ENCODE results near the gene OR5K4. TPM values are rescaled to one million over a fixed set of nuclear protein-coding genes. Genes with fewer than 3 reads are reported as not detected.

OR5K4 gene
- total and polyA plus RNA-seq, 9 of the 15 experiments (the other 6 are each of a cell fraction or from before 2014, with no cell fraction given) = not detected

DNA sequence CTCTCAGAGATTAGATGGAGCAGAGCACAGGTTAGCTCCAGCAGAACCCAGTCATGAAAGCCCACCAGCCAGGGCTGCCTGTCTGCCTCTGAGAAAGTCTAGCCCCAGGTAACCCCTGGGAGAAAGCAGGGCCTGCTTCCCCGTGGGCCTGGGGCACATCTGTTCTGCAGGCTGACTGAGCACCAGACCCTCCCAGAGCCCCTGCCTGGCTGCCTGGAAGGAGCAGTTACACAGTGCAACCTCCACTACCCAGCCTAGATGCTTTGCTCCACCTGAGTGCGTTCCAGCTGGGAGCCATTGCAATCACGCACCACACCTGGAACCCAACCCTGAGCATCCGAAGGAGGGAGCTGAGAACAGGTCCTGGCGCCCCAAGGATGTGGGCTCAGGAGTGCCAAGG, 24.7 kb upstream of the OR5K4 start:
- in situ Hi-C loops (cut with MboI) = no loop called here
- no peak overlapping the region for H3K27ac ChIP-seq (ENCODE audit: extremely low read depth, low read depth, low read length)
- no peaks in the 10 kb centered on the region for H4K20me1 ChIP-seq (replicated peaks; ENCODE audit: control insufficient read depth, insufficient read depth, low read length)
- H3K27me3 ChIP-seq (ENCODE audit: control insufficient read depth in 2 of 2, insufficient read depth in 2 of 2, low read length in 2 of 2) = no peaks in the 10 kb centered on the region
- no peak for TF ChIP-seq SRSF7 (optimal IDR thresholded peaks at IDR 0.05; ENCODE audit: low read depth, low read length)
- no peak overlapping the region for H2AFZ ChIP-seq (ENCODE audit: low read depth, low read length)
- ATAC-seq (no peak), DNase-seq (ENCODE audit: extremely low read depth in 1 of 4, low spot score in 3 of 4) (no peak), FAIRE-seq (no peak)
- WGBS (ENCODE audit: insufficient coverage, low coverage, missing lambda C conversion rate) = 0% methylated on average over 3 of the region's 5 CpGs
- H3K4me1 ChIP-seq (replicated peaks in 1 of 2; ENCODE audit: control insufficient read depth in 2 of 2, insufficient read depth in 2 of 2, low read length in 2 of 2) = no peaks in the 10 kb centered on the region
- no peaks in the 10 kb centered on the region for H3K79me2 ChIP-seq (ENCODE audit: control insufficient read depth, insufficient read depth, low read length)
- H3K4me2 ChIP-seq (ENCODE audit: insufficient read depth, low read length) = no peak overlapping the region
- no peak overlapping the region for H3K9ac ChIP-seq (ENCODE audit: insufficient read depth in 1 of 2, low read depth in 2 of 2, low read length in 2 of 2)
- POLR2A ChIA-PET = no interaction called here
- intact Hi-C loops (cut with micrococcal nuclease) = loop anchor here (1.0 kb wide), 1 partner anchor 290 kb away; no protein-coding TSS in a partner anchor
- no peak overlapping the region for H3K4me3 ChIP-seq
- CTCF ChIA-PET (ENCODE audit: low intra/inter-chr PET ratio) = interaction anchor here (1.6 to 1.8 kb wide), 2 partner anchors 289 to 290 kb away, joined by 5 read pairs; no protein-coding TSS in a partner anchor
- no peaks in the 10 kb centered on the region for H3K36me3 ChIP-seq (ENCODE audit: control insufficient read depth, insufficient read depth, low read length)
- no TSS peak for BruUV-seq (replicated peaks)
- H3K9me1 ChIP-seq (ENCODE audit: control insufficient read depth, insufficient read depth, low read length) = no peaks in the 10 kb centered on the region
- H3K9me3 ChIP-seq (replicated peaks; ENCODE audit: control insufficient read depth, insufficient read depth, low read depth, low read length) = no peaks in the 10 kb centered on the region

DNA sequence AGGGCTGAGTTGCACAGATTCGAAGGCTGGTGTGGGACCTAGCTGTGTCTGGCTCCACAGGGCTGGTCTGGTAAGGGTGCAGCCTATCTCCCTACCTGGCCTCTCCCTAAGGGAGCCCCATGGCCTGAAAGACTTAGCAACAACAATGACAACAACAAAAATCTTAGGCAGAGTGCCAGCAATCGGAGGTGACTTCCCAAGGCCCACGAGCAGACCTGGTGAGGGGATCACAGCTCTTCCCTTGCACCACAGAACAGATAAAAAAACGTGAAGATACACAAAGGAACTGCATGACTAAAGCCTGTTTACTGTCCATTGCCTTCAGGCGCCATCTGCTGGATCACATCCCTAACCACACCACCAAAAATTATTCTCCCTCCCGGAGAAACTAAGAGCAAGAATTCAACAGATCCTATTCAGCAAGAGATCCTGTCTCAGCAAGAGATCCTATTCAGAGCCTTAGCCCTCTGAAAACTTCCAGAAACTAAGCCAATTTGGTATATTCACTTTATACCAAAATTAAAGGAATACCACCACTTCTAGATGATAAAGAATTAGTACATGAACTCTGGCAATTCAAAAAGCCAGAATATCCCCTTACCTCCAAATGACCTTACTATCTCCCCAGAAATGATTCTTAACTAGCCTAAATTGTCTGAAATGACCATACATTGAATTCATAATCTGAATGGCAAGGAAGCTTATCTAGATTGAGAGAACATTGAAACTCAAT, 24.1 kb upstream of the OR5K4 start:
- POLR2A ChIA-PET = no interaction called here
- H2AFZ ChIP-seq (ENCODE audit: low read depth, low read length) = no peak overlapping the region
- H3K4me3 ChIP-seq = no peak overlapping the region
- H3K36me3 ChIP-seq (ENCODE audit: control insufficient read depth, insufficient read depth, low read length) = no peaks in the 10 kb centered on the region
- H3K9me1 ChIP-seq (ENCODE audit: control insufficient read depth, insufficient read depth, low read length) = no peaks in the 10 kb centered on the region
- H3K4me2 ChIP-seq (ENCODE audit: insufficient read depth, low read length) = no peak overlapping the region
- intact Hi-C loops (cut with micrococcal nuclease) = loop anchor here (1.0 kb wide), 1 partner anchor 290 kb away; no protein-coding TSS in a partner anchor
- no peaks in the 10 kb centered on the region for H3K79me2 ChIP-seq (ENCODE audit: control insufficient read depth, insufficient read depth, low read length)
- DNase-seq (ENCODE audit: extremely low read depth in 1 of 4, low spot score in 3 of 4) = peak; percentile 8 to 42 (median 10)
- no peaks in the 10 kb centered on the region for H3K9me3 ChIP-seq (replicated peaks; ENCODE audit: control insufficient read depth, insufficient read depth, low read depth, low read length)
- WGBS (ENCODE audit: insufficient coverage, low coverage, missing lambda C conversion rate) = 0% methylated on average over 4 of the region's 6 CpGs
- no peaks in the 10 kb centered on the region for H3K27me3 ChIP-seq (ENCODE audit: control insufficient read depth in 2 of 2, insufficient read depth in 2 of 2, low read length in 2 of 2)
- no peaks in the 10 kb centered on the region for H4K20me1 ChIP-seq (replicated peaks; ENCODE audit: control insufficient read depth, insufficient read depth, low read length)
- in situ Hi-C loops (cut with MboI) = loop anchor here (5.0 kb wide), 1 partner anchor 287 kb away; no protein-coding TSS in a partner anchor
- no peak overlapping the region for H3K27ac ChIP-seq (ENCODE audit: extremely low read depth, low read depth, low read length)
- no peaks in the 10 kb centered on the region for H3K4me1 ChIP-seq (replicated peaks in 1 of 2; ENCODE audit: control insufficient read depth in 2 of 2, insufficient read depth in 2 of 2, low read length in 2 of 2)
- CTCF ChIA-PET (ENCODE audit: low intra/inter-chr PET ratio) = interaction anchor here (1.6 to 1.8 kb wide), 2 partner anchors 290 to 291 kb away, joined by 5 read pairs; no protein-coding TSS in a partner anchor
- peak; percentile 70 for ATAC-seq
- no TSS peak for BruUV-seq (replicated peaks)
- FAIRE-seq = peak; percentile 77
- no peak overlapping the region for H3K9ac ChIP-seq (ENCODE audit: insufficient read depth in 1 of 2, low read depth in 2 of 2, low read length in 2 of 2)
- no peak for TF ChIP-seq RBM34 (IDR thresholded peaks at IDR 0.05; ENCODE audit: borderline replicate concordance, insufficient read depth, low read length)
- TF ChIP-seq, protein P1, sequence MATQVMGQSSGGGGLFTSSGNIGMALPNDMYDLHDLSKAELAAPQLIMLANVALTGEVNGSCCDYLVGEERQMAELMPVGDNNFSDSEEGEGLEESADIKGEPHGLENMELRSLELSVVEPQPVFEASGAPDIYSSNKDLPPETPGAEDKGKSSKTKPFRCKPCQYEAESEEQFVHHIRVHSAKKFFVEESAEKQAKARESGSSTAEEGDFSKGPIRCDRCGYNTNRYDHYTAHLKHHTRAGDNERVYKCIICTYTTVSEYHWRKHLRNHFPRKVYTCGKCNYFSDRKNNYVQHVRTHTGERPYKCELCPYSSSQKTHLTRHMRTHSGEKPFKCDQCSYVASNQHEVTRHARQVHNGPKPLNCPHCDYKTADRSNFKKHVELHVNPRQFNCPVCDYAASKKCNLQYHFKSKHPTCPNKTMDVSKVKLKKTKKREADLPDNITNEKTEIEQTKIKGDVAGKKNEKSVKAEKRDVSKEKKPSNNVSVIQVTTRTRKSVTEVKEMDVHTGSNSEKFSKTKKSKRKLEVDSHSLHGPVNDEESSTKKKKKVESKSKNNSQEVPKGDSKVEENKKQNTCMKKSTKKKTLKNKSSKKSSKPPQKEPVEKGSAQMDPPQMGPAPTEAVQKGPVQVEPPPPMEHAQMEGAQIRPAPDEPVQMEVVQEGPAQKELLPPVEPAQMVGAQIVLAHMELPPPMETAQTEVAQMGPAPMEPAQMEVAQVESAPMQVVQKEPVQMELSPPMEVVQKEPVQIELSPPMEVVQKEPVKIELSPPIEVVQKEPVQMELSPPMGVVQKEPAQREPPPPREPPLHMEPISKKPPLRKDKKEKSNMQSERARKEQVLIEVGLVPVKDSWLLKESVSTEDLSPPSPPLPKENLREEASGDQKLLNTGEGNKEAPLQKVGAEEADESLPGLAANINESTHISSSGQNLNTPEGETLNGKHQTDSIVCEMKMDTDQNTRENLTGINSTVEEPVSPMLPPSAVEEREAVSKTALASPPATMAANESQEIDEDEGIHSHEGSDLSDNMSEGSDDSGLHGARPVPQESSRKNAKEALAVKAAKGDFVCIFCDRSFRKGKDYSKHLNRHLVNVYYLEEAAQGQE (IDR thresholded peaks at IDR 0.05; ENCODE audit: borderline replicate concordance) = peak; percentile 36; the same call in 1 of the 2 replicates
- TF ChIP-seq, protein P1 (CRISPR knock-in tag; IDR thresholded peaks at IDR 0.05; ENCODE audit: low read depth) = no peak
- 0 out of 4 replicates have a peak, but pooled peaks of 1 of the 2 experiments have one; percentile 24 for TF ChIP-seq FOXK2 (conservative IDR thresholded peaks at IDR 0.05 in 1 of 2, IDR thresholded peaks at IDR 0.05 in 1 of 2; ENCODE audit: low read depth in 2 of 2)

Measured in K562 (cell line).